HG03280 (cell line): ENCODE data around the gene APOL5.
A peak's percentile ranks its signal among the peaks of the same experiment; 100 is the strongest.

Experiments used
- ATAC-seq: cut with Tn5 transposase; IDR thresholded peaks from one replicate; pipeline ENCODE4 v1.9.1; 2021; ENCODE audit warnings: mild to moderate bottlenecking, moderate library complexity; ENCODE audit not compliant: unreplicated experiment

APOL5 gene

DNA sequence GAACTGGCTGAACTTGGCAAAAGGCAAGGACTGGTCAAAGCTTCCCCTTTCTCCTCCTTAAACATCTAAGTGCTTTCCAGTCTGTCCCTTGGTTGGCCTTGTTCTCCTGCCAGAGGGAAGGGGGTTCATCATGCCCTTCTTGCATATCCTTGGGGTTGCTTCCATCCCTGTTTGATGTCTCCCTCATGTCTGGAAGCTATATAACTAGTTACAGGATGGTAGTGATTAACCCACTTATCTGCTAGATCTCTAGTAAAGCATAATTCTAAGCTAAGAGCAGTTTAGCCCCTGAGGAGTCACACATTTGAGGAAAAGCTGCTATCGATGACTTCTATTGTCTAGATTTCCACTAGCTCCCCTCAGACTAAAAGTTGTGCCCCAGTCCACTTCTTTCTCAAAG, 22.9 kb downstream of the APOL5 start:
- no peak for ATAC-seq

DNA sequence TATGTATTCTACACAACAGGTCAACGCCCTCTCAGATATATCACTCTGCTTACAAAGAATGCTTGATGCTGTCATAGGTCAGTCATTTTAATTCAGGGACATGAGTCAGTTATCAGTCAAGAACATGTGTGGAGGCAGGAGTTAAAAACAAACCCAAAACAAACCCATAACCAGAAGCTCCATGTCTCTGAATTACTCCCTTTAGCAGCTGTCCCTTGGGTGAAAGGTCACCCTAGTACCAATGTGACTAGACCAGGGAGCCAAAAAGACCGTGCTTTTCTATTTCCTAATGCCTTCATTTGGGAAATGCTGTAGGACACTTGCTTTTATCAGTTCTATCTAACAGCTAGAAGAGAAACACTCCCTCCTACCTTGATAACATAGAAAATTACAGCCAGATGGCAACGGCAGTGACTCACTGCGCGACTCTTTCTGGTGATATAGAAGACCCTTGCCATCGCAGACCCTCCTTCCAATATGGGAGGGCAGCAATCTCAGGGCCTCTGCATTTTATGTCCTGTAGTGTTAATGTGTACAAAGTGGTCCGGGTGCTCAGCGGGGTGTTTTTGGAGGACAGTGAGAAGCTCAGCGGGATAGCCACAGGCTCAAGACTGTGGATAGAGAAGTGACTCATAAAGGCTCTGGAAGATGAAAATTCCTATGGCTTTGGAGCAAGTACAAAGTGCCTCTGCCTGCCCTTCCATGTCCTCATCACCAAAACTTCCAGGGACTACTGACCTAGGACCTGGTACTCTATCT, 24.8 kb downstream of the APOL5 start:
- no peak for ATAC-seq

DNA sequence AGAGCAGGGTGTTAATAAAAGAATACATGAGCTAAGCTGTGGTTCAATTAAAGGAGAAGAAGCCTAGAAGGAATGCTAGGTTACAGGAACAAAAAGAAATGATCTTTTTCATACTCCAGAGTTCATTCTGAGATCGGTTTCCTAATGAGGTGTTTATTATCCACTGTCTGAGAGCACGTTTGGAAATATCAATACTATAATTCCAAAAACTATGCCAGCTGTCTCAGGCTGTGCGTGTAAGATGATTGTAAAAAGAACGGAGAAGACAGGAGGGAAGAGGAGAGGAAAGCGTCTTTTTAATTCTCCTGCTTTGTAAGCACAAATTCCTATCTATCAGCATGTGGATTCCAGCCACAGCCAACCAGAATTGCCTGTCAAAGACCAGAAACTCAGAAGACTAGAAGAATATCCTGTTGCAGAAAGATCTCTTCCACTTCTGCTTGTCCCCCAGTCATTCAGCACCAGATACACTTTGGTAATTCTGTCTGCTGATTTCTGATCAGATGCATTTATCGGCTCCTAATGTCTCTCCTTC, 25.7 kb downstream of the APOL5 start:
- no peak for ATAC-seq

DNA sequence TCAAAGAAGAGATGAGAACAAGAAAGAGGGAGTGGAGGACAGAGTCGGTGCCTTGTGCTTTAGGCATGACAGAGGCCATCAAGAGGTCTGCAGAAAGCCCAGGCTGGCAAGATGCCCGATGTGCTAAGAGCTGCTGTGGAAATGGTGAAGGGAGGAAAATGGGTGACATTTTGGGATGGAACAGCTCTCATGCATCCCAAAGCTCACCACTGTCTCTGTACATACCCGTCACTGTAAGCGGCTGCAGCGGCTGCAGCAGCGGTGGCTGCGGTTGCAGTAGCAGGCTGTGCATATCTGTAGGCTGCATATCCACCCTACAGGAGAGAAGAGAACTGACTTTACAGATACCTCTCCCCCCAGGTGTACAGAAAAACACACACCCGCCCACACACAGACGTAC, 28.6 kb downstream of the APOL5 start:
- no peak for ATAC-seq

DNA sequence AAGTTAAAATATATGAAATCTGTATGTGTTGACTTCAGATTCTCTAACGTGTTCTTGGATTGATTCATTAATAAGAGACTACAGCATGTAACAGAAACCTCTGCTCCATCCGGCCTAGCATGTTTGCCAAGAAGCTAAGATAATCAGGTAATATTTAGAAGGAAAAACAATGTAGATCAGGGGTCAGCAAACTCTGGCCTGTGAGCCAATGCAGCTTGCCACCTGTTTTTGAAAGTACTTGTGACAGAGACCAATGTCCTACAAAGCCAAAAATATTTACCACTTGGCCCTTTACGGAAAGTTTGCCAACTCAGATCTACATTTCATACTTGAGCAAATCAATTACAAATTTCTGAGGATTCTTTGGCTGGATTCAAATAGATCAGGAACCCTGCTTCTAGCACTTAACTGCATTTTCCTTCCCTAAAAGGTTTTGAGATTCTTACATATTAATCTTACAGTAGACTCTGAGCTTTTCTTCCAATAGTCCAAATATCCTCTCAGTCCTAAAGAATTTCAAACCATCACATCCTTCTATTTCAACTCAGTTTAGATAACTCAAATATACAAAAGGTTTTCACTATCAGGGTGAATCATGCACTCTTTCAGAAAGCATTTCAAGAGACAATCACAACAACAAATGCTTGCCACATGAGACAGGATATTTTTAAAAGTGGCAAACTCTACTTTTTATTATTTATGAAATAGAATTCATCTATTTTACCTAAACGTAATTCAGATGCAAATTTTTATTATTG, 29.5 kb downstream of the APOL5 start:
- no peak for ATAC-seq

DNA sequence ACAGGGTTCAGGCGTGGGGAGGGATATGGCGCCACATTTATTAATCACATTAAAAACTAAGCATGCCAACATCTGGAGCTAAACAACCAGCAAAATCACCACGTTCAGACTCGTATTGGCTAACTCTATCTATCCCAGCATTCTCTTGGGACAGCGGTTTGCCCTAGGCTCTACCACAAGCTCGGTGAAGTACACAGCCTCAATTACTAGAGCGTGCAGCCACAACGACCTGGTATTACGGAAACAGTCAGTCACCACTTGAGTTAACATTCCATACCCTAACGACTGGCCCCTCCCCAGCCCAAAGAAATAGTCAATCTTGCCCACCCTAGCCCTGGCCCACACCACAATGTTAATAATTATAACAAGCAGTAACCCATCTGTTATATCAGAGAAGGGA, 32.1 kb downstream of the APOL5 start:
- peak; percentile 64 for ATAC-seq

DNA sequence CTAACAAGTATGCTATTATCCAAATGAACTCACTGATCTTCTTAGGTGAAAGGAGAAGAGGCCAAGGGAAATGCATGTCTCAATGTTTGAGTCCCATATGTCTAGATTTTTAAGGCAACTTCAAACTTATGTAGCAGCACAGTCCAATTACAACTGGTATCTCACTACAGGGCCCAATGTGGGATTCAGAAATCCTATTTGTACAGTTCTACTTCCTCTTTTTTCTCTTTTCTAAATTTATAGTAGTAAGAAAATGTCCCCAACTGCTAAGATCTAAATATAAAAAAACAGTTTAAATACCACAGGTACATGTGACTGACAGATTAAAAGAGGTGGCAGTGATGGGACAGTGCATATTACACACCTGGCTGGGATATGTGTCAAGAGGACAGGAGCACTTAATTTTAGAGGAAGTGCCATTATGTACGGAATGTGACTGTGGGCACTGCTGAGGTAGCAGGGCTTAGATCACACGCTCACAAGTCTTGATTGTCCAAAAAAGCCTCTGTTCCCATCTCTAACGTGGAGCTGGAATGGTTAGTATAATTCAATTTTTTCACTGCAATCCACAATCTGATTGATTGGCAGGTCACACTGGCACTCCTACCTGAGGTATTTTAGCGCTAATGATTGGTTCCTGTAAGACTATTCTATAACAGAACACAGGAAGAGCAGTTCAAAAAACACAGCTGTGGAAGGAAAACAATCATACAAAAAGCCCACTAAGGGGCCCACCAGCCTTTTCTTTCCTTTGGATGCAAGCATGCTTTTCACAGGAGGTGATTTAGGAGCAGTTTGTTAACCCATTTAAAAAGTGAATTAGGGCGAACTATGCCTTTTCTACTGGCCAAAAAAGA, 34.6 kb downstream of the APOL5 start:
- ATAC-seq, result no peak

DNA sequence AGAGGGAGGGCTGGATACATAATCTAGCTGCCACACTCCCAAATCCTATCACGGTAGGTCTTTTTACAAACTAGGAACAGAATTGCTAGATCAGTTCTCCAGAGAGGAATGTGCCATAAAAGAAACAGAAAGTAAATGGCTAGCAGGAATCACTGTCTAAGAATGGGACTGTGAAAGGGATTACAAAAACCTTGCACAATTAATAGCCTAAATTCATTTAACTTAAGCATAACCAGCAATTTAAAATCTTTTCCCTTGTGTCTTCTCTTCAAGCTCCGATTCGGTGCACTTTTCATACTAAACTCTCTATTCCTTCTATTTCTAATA, 35.2 kb downstream of the APOL5 start:
- ATAC-seq, result no peak

DNA sequence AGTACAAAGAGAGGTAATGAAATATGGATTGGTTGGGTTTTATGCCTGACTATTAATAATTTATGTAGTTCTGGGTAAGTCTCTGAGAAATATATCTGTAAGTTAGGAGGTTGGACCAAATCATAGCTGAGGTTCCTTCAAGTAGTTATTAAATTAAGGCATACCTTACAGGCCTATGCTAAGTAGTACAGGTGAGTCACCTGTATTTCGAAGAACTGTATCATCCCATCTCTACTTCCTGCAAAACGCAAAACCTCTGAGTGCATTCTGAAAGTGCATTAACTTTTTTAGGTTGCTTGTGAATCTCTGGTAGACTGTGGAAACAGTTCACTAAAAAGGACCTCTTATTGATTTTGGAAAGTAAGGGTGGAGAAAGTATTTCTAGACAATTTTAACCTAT, 37.1 kb downstream of the APOL5 start:
- no peak for ATAC-seq

DNA sequence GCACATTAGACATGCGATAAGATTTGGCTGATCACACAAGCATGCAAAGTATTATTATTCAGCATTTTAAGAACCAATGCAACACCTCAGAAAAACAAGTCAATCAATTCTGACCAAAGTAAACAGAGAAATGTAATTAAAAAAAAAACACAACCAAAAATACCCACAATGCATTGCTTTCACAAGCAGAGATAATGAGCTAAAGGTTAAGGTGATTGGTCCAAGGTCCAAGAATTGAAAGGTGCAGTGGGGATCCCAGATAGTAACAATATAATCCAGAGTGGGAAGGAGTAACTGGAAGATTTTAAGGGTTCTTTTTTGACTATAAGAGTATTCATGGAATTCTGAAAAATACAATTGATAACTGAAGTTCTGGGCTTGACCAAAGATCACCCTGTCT, 39.0 kb downstream of the APOL5 start:
- no peak for ATAC-seq

DNA sequence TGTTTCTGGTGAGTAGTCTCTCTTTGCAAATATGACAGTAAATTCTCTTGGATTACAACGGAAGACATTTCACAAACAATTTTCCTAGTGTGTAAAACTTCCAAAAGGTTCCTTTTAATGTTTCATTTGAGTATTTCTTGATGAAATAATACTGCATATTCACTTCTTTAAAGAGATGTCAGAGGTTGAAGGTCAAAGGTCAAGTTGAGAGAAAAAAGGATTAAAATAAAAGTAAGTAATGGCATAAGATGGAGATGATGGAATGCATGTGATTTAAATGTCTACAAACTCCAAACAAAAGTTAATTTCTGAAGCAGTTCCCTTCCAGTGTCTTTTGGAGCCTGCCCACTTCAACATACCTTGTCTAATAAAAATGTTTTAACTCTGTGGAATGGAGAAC, 40.7 kb downstream of the APOL5 start:
- no peak for ATAC-seq

DNA sequence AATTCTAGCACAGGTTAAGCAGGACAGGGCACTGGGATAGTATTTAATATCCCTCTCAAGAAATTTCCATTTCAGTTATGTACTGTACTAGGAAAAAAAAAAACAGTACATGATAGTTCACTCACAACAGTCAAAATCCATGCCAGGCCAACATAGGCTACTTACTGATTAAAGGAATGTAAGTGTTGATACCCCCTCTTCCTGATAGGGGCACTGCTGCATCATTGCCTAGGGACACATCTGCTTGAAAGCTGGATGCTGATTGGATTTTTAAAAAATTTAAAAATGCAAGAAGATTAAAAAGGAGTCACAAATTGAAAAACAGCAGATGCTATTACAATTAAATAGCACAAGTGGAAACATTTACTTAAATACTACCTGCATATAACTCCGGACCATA, 43.4 kb downstream of the APOL5 start:
- ATAC-seq, result no peak

DNA sequence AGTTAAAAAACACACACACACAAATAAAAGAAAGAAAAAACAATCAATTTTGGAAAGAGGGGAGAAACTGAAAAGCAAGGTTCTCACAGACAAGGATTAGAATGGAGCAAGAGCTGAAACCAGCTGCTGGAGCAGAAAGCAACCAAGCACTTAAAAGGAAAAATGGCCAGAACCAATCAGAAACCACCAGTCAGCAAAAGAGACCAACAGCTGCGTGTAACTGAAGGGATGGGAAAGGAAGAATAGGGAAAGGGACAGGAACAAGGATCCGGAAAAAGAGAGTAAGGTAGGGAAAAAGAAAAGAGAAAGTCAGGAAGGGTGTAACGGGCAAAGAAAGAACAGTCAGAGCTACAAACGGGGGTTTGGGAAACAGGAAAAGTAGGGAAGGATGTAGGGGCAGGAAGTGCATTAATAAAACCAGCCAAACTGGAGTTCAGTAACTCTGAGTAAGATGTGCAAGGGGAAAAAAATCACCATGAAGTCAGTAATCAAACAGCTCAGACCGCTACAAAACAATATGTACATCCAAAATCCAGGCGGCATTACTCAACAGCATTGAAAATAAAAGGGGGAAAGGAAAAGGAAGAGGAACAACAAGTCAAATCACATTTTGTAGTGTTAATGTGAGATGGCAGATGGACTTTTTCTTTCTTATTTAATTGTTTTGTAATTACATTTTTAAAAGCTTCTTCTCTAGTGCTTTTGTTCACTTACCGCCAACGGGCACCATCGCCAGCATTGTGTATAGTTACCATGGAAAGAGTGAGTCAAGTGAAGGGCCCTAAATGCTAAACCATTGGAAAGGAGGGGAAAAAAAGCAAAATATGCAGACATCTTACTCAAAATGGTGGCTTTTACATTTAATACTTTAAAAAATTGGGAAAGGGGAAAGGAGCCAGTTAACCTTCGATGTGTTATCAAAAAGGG, 49.2 kb downstream of the APOL5 start:
- no peak for ATAC-seq

DNA sequence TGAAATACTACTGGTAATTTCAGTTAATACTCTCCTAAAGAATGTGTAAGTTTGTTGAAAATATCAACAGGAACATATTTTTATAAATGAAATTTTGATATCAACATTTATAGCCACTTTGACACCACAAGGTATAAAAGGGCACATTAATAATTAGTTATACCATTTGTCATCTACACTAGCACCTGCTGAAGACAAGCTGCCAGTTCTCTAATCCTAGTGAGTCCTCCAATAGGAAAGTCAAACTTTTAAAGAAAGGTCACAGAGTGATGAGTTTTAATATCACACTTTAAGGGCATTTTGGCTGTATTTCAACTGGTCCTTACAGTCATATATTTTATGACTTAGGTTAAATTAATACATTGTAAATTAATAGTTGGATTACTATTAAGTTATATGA, 52.3 kb downstream of the APOL5 start:
- no peak for ATAC-seq

DNA sequence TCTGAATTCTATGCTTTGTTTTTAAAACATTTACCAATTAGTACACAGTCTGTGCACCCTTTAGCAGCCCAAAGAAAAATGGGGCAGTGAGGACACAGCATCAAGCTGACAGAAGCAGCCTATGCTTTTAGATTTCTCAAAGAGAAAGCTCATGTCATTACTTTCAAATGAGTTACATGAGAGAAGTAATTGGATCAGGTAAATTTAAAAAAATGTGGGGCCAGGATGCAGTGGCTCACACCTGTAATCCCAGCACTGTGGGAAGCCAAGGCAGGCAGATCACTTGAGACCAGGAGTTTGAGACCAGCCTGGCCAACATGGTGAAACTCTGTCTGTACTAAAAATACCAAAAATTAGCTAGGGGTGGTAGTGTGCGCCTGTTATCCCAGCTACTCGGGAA, 57.7 kb downstream of the APOL5 start:
- ATAC-seq, result no peak

DNA sequence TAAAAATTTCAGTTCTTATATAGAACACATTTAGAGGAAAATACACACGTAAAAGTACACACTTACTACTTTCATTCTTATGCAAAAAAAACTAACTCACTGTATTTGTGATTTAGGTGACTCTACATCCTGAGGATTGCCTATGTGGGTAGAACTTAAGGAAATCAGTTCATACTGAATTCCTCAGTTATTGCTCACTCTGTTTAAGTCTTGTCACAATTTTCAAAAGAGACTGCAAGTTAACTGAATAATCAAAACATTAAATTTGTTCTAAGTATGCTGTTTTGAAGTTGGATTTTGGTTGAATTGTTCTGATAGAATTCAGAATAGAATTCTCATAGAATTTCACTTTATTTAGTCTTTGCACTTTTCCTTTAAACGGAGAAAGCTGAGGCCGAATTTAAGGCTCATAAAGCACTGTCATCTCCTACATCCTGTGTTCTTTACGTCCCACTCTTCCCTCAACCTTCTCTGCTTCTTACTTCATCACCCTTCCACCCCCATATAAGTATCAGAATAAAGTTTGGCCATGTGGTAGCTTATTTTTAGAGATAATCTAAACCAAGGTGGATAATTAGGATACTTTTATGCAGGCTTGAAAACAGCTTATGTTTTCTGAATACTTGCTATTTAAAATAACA, 59.8 kb downstream of the APOL5 start:
- ATAC-seq, result no peak
